Measurements from ENCODE around the gene IGFBP3.

Gene IGFBP3

GRCh38 chr7:45923290-45923689 lies 2.2 kb upstream of the IGFBP3 start:
- in situ Hi-C loops (cut with MboI; ENCODE audit: low sequenced_read_pairs) = loop anchor here (25.0 kb wide), 2 partner anchors 1164 to 1264 kb away; no protein-coding TSS in a partner anchor

- in situ Hi-C loops (cut with MboI; ENCODE audit: low sequenced_read_pairs) = loop anchor here (25.0 kb wide), 2 partner anchors 1164 to 1264 kb away; no protein-coding TSS in a partner anchor
These were observed 1.7 kb upstream of the IGFBP3 start for GRCh38 chr7:45922810-45923209.

GRCh38 chr7:45921699-45922519 lies 837 bp upstream of the IGFBP3 start:
- in situ Hi-C loops (cut with MboI; ENCODE audit: low sequenced_read_pairs) = loop anchor here (25.0 kb wide), 2 partner anchors 1165 to 1265 kb away; no protein-coding TSS in a partner anchor

- in situ Hi-C loops (cut with MboI; ENCODE audit: low sequenced_read_pairs) = loop anchor here (25.0 kb wide), 2 partner anchors 1166 to 1266 kb away; no protein-coding TSS in a partner anchor
These were observed 268 bp upstream of the IGFBP3 start for GRCh38 chr7:45921381-45921698.

GRCh38 chr7:45919993-45920459 lies 1.0 kb downstream of the IGFBP3 start:
- in situ Hi-C loops (cut with MboI; ENCODE audit: low sequenced_read_pairs) = loop anchor here (25.0 kb wide), 2 partner anchors 1167 to 1267 kb away; no protein-coding TSS in a partner anchor

GRCh38 chr7:45919231-45919784 lies 1.8 kb downstream of the IGFBP3 start:
- in situ Hi-C loops (cut with MboI; ENCODE audit: low sequenced_read_pairs) = loop anchor here (25.0 kb wide), 2 partner anchors 1168 to 1268 kb away; no protein-coding TSS in a partner anchor

GRCh38 chr7:45918556-45918955 lies 2.5 kb downstream of the IGFBP3 start:
- in situ Hi-C loops (cut with MboI; ENCODE audit: low sequenced_read_pairs) = loop anchor here (25.0 kb wide), 2 partner anchors 1169 to 1269 kb away; no protein-coding TSS in a partner anchor

- in situ Hi-C loops (cut with MboI; ENCODE audit: low sequenced_read_pairs) = loop anchor here (25.0 kb wide), 2 partner anchors 1170 to 1270 kb away; no protein-coding TSS in a partner anchor
These were observed 3.4 kb downstream of the IGFBP3 start for GRCh38 chr7:45917658-45918057.

- in situ Hi-C loops (cut with MboI; ENCODE audit: low sequenced_read_pairs) = loop anchor here (25.0 kb wide), 2 partner anchors 1170 to 1270 kb away; no protein-coding TSS in a partner anchor
These were observed 4.0 kb downstream of the IGFBP3 start for GRCh38 chr7:45917064-45917463.

GRCh38 chr7:45915606-45916005 lies 5.5 kb downstream of the IGFBP3 start:
- in situ Hi-C loops (cut with MboI; ENCODE audit: low sequenced_read_pairs) = loop anchor here (25.0 kb wide), 2 partner anchors 1172 to 1272 kb away; no protein-coding TSS in a partner anchor

- in situ Hi-C loops (cut with MboI; ENCODE audit: low sequenced_read_pairs) = loop anchor here (25.0 kb wide), 2 partner anchors 1172 to 1272 kb away; no protein-coding TSS in a partner anchor
These were observed 6.2 kb downstream of the IGFBP3 start for GRCh38 chr7:45914911-45915310.

GRCh38 chr7:45912972-45913371 lies 8.1 kb downstream of the IGFBP3 start:
- in situ Hi-C loops (cut with MboI; ENCODE audit: low sequenced_read_pairs) = loop anchor here (25.0 kb wide), 2 partner anchors 1174 to 1274 kb away; no protein-coding TSS in a partner anchor

- in situ Hi-C loops (cut with MboI; ENCODE audit: low sequenced_read_pairs) = loop anchor here (25.0 kb wide), 2 partner anchors 1176 to 1276 kb away; no protein-coding TSS in a partner anchor
These were observed 9.8 kb downstream of the IGFBP3 start for GRCh38 chr7:45911311-45911710.

GRCh38 chr7:45910855-45911254 lies 10.2 kb downstream of the IGFBP3 start:
- in situ Hi-C loops (cut with MboI; ENCODE audit: low sequenced_read_pairs) = loop anchor here (25.0 kb wide), 2 partner anchors 1176 to 1276 kb away; no protein-coding TSS in a partner anchor

GRCh38 chr7:45909561-45909960 lies 11.5 kb downstream of the IGFBP3 start:
- in situ Hi-C loops (cut with MboI; ENCODE audit: low sequenced_read_pairs) = loop anchor here (25.0 kb wide), 2 partner anchors 1178 to 1278 kb away; no protein-coding TSS in a partner anchor

- in situ Hi-C loops (cut with MboI; ENCODE audit: low sequenced_read_pairs) = loop anchor here (25.0 kb wide), 2 partner anchors 1184 to 1284 kb away; no protein-coding TSS in a partner anchor
These were observed 18.3 kb downstream of the IGFBP3 start for GRCh38 chr7:45902820-45903219.

GRCh38 chr7:45901566-45901965 lies 19.5 kb downstream of the IGFBP3 start:
- in situ Hi-C loops (cut with MboI; ENCODE audit: low sequenced_read_pairs) = loop anchor here (25.0 kb wide), 2 partner anchors 1186 to 1286 kb away; no protein-coding TSS in a partner anchor

- in situ Hi-C loops (cut with MboI; ENCODE audit: low sequenced_read_pairs) = no loop called here
These were observed 22.9 kb downstream of the IGFBP3 start for GRCh38 chr7:45898222-45898621.

- in situ Hi-C loops (cut with MboI; ENCODE audit: low sequenced_read_pairs) = no loop called here
These were observed 23.9 kb downstream of the IGFBP3 start for GRCh38 chr7:45897042-45897690.

GRCh38 chr7:45894665-45895062 lies 26.4 kb downstream of the IGFBP3 start:
- in situ Hi-C loops (cut with MboI; ENCODE audit: low sequenced_read_pairs) = no loop called here

All from HL-60/S4 (cell line).